HEK293T (cell line): ENCODE data around the gene MSH2.
"Not testable (repeated sequence)": the region's sequence is repeated elsewhere in the genome, so short reads cannot be mapped to it uniquely, and the experiment has no call there.

Source experiments
- ARNT ChIP-seq: fragments of 450-650 bp; IDR thresholded peaks from 2 replicates; pipeline ENCODE4 v1.6.1; 2017; ENCODE audit warnings: mild to moderate bottlenecking
- BHLHE40 ChIP-seq: fragments of 450-650 bp; IDR thresholded peaks from 2 replicates; pipeline ENCODE4 v1.6.1; 2016; ENCODE audit warnings: mild to moderate bottlenecking, moderate library complexity, borderline replicate concordance
- FOXA1 ChIP-seq: fragments of 450-650 bp; IDR thresholded peaks from 2 replicates; pipeline ENCODE4 v1.6.1; 2016; ENCODE audit warnings: mild to moderate bottlenecking
- FOXM1 ChIP-seq: fragments of 450-650 bp; IDR thresholded peaks from 2 replicates; pipeline ENCODE4 v1.6.1; 2017; ENCODE audit warnings: mild to moderate bottlenecking, borderline replicate concordance
- HDGF ChIP-seq: fragments of 450-650 bp; IDR thresholded peaks from 2 replicates; pipeline ENCODE4 v1.6.1; 2017; ENCODE audit warnings: antibody characterized with exemption, borderline replicate concordance
- L3MBTL2 ChIP-seq: fragments of 450-650 bp; conservative IDR thresholded peaks from 2 replicates; pipeline ENCODE4 v1.6.1; 2016; ENCODE audit warnings: mild to moderate bottlenecking
- LEF1 ChIP-seq: fragments of 450-650 bp; IDR thresholded peaks from 2 replicates; pipeline ENCODE4 v1.6.1; 2017; ENCODE audit warnings: mild to moderate bottlenecking, borderline replicate concordance
- NFRKB ChIP-seq: fragments of 450-650 bp; IDR thresholded peaks from 2 replicates; pipeline ENCODE4 v1.6.1; 2016; ENCODE audit warnings: mild to moderate bottlenecking, moderate library complexity
- SP1 ChIP-seq: fragments of 450-650 bp; IDR thresholded peaks from 2 replicates; pipeline ENCODE4 v1.6.1; 2017
- SUZ12 ChIP-seq: fragments of 450-650 bp; IDR thresholded peaks from 2 replicates; pipeline ENCODE4 v1.6.1; 2016; ENCODE audit warnings: mild to moderate bottlenecking
- TARDBP ChIP-seq: fragments of 450-650 bp; IDR thresholded peaks from 2 replicates; pipeline ENCODE4 v1.6.1; 2016
- ZNF384 ChIP-seq: fragments of 450-650 bp; IDR thresholded peaks from 2 replicates; pipeline ENCODE4 v1.6.1; 2016

DNA sequence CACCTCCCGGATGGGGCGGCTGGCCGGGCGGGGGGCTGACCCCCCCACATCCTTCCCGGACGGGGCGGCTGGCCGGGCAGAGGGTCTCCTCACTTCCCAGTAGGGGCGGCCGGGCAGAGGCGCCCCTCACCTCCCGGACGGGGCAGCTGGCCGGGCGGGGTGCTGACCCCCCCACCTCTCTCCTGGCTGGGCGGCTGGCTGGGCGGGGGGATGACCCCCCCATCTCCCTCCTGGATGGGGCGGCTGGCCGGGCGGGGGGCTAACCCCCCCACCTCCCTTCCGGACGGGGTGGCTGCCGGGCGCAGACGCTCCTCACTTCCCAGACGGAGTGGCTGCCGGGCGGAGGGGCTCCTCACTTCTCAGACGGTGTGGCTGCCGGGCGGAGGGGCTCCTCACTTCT lies 30.5 kb downstream of the MSH2 start:
- TF ChIP-seq SP1, SUZ12, BHLHE40, HDGF, LEF1, ZNF384, L3MBTL2, TARDBP, NFRKB, FOXA1, FOXM1, ARNT: not testable (repeated sequence)
